ENCODE results near the gene CSF2. TPM values are rescaled to one million over a fixed set of nuclear protein-coding genes. Genes with fewer than 3 reads are reported as not detected.

The CSF2 gene
- total and polyA plus RNA-seq, 2 donors, result not detected

DNA sequence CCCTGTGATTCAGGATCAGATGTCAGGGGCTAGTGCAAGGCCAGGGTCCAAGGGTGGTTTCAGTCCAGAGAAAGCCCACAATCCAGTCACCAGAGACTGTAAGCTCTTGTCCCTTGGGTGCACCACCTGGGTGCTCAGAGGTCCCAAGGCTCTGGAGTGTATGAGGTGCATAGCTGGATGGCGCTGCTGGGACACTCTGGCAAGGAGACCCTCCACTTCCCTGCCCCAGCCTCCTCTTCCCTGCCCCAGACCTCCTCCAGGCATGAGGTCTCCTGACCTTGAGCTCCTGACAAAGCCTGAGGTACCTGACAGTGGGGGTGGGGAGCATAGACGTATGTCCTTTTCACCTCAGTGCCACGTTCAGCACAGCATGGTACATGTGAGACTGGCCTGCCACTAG lies 7.0 kb downstream of the CSF2 start:
- H3K27ac ChIP-seq (ENCODE audit: low read depth), result no peak overlapping the region
- WGBS, result 88% methylated on average over 3 of the region's 3 CpGs
- H3K36me3 ChIP-seq (ENCODE audit: insufficient read depth), result no peaks in the 10 kb centered on the region
- no peak for DNase-seq (ENCODE audit: extremely low spot score)
- H3K4me3 ChIP-seq (ENCODE audit: low read depth, low read length), result no peak overlapping the region
- no peaks in the 10 kb centered on the region for H3K4me1 ChIP-seq (ENCODE audit: insufficient read depth)

DNA sequence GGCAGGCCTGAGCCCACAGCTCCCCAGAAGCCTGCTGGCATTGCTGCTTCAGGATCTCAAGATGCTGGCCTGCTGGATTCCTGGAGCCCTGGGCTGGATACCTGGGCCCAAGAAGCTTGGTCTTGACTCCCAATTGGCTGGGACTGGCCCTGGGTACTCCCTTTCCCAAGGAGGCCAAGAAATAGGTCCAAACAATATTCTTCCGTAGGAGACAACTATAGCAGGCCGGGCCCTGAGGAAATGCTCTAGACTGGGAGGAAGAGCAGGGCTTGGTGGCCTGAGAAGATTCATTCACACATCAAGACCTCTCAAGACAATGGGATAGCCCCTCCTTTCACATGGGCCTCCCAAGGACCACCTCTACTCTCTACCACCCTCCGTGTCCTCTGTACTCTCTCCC lies 7.9 kb downstream of the CSF2 start:
- Histone ChIP-seq H3K4me1 (ENCODE audit: insufficient read depth) (no peaks in the 10 kb centered on the region), H3K4me3 (ENCODE audit: low read depth, low read length) (no peak overlapping the region), H3K27ac (ENCODE audit: low read depth) (no peak overlapping the region), H3K36me3 (ENCODE audit: insufficient read depth) (no peaks in the 10 kb centered on the region)
- DNase-seq (ENCODE audit: extremely low spot score), result no peak
- WGBS, result 95% methylated on average over 3 of the region's 3 CpGs

DNA sequence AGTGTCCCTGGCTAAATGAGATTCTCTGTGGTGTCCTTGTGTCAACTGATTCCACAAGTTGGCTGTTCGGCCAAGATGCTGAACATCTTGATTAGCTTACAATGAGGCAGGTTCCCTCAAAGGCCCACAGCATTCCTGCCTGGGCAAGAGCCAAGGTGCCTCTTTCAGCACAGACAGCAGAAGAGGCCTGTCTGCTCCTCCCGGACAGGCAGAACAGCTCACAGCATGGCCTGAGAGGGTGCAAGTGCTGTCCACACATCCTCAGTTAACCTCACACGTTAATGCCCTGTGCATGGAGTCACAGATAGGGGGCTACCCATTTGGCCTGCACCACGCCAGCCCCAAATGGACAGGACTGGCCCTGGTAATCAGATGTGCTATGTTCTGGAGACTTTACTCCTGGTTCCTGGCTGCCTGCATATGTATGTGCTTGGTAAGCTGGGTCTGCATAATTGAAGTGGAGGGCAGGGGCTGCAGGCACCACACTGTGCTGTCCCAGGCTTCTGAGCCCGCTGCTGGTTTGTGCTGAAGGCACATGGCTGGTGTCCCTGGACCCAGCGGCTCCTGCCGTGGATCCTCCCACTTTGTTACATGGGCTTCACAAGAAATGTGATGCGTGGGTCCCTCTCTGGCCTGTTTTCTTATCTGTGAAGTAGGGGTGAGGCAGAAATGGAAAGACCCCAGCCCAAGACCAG lies 8.9 kb downstream of the CSF2 start:
- H3K4me1 ChIP-seq (ENCODE audit: insufficient read depth), result no peaks in the 10 kb centered on the region
- H3K4me3 ChIP-seq (ENCODE audit: low read depth, low read length), result no peak overlapping the region
- H3K27ac ChIP-seq (ENCODE audit: low read depth), result no peak overlapping the region
- H3K36me3 ChIP-seq (ENCODE audit: insufficient read depth), result no peaks in the 10 kb centered on the region
- DNase-seq (ENCODE audit: extremely low spot score), result no peak
- WGBS, result 89% methylated on average over 8 of the region's 8 CpGs

DNA sequence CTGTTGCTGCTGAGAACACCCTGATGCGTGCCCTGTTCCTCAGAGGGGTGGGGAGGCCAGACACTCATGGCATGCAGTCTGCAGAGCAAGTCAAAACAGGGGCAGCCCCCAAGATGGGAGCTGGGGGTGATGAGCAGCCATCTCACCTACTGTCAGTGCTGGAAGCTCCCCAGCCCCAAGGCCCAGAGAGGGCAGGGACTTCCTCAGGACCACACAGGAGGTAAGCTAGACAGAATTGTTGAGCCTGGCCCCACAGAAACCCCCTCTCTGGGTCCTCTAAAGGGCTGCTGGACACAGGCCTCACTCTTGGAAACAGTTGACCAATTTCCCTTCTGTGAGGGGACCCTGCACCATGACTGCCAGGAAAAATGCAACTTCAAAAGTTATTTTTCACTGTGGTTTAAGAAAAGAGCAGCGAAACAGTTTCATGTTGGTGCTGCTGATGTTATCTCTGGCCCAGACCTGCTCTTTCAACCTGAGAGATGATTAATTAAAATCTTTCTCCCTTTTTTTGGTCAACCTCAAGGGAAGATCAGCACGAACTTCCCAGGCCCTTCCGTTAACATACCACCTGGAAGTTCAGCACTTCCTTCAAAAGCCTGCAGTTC lies 9.6 kb downstream of the CSF2 start:
- Histone ChIP-seq H3K4me3 (ENCODE audit: low read depth, low read length) (no peak overlapping the region), H3K36me3 (ENCODE audit: insufficient read depth) (no peaks in the 10 kb centered on the region), H3K4me1 (ENCODE audit: insufficient read depth) (no peaks in the 10 kb centered on the region), H3K27ac (ENCODE audit: low read depth) (no peak overlapping the region)
- 88% methylated on average over 4 of the region's 4 CpGs for WGBS
- no peak for DNase-seq (ENCODE audit: extremely low spot score)

DNA sequence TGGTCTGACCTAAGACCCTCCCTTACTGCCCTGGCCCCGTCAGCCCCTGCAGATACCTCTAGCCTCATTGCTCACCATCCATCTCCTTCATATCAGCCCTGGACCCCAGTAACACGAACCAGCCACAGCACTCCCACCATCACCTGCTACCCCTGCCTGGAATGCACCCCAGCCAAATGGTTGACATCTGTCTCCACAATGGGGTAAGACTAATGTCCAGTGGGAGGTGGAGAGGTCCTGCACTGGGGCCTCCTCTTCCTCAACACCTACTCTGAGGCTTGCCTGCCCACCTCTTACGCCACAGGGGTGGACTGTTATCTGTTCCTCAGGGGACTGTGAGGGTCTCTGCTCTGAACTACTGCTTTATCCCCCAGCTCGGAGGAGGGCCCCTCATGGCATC lies 12.1 kb downstream of the CSF2 start:
- DNase-seq (ENCODE audit: extremely low spot score), result no peak
- no peaks in the 10 kb centered on the region for H3K36me3 ChIP-seq (ENCODE audit: insufficient read depth)
- no peak overlapping the region for H3K27ac ChIP-seq (ENCODE audit: low read depth)
- no peaks in the 10 kb centered on the region for H3K4me1 ChIP-seq (ENCODE audit: insufficient read depth)
- no peak overlapping the region for H3K4me3 ChIP-seq (ENCODE audit: low read depth, low read length)
- 87% methylated on average over 4 of the region's 4 CpGs for WGBS

DNA sequence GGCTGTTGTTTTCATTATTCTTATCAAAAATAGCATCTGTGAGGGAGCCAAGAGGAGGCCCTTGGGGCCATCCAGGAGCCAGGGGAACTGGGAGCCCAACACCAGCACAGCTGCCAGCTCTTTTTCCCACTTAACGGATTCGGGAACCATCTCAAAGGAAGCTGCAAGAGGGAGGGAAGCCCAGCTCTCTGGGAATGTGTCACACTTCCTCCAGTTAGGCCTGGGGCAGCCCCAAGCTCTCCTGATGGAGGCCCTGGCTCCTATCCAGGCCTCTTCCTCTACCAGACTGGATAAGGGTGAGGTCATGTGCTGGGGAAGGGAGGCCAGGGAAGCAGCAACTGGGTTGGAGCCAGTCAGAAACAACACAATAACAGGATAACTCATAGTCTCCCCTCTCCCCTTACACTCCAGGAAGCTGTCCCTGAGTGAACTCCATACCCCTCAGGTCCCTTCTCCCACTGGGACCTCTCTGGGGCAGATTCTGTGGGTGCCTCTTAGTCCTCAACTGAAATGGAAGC lies 12.7 kb downstream of the CSF2 start:
- no peak overlapping the region for H3K4me3 ChIP-seq (ENCODE audit: low read depth, low read length)
- 31% methylated on average over 2 of the region's 2 CpGs for WGBS
- DNase-seq (ENCODE audit: extremely low spot score), result no peak
- no peak overlapping the region for H3K27ac ChIP-seq (ENCODE audit: low read depth)
- no peaks in the 10 kb centered on the region for H3K4me1 ChIP-seq (ENCODE audit: insufficient read depth)
- no peaks in the 10 kb centered on the region for H3K36me3 ChIP-seq (ENCODE audit: insufficient read depth)

DNA sequence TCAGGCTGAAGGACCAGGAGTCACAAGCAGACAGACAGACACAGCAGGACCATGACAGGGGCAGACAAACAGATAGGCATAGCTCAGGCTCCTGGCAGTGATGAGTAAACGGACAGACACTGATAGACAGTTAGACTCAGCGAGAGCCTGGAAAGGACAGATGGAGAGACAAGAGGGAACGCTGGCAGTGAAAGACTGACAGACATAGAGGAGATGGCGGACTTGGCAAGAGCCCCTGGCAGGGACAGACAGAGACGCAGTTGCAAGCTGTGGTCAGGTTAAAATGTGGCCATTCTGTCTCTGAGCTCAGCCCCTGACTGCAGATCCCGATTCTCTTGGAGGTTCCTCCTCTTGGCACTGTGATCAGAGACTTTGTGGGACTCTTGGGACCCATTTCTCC lies 13.6 kb downstream of the CSF2 start:
- no peaks in the 10 kb centered on the region for H3K36me3 ChIP-seq (ENCODE audit: insufficient read depth)
- no peak for DNase-seq (ENCODE audit: extremely low spot score)
- 87% methylated on average over 6 of the region's 6 CpGs for WGBS
- no peaks in the 10 kb centered on the region for H3K4me1 ChIP-seq (ENCODE audit: insufficient read depth)
- no peak overlapping the region for H3K4me3 ChIP-seq (ENCODE audit: low read depth, low read length)
- no peak overlapping the region for H3K27ac ChIP-seq (ENCODE audit: low read depth)

DNA sequence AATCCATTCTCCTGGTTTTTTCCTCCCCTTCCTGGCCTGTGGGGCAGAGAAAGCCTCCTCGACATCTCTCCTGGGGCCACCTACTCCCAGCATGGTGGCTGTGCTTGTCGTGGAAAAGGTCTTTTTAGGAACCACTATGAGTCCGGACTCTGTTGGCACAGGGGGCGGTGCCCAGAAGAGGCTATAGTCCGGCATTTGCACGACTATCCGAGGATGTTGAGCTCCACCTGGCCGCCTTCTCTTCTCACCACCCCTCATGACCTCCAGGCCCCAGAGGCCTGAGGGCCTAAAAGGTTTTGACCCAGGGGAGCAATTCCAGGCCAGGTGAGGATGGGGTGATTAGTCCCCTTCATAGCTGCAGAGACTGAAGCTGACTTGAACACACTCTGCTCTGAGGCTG lies 14.1 kb downstream of the CSF2 start:
- H3K27ac ChIP-seq (ENCODE audit: low read depth), result no peak overlapping the region
- WGBS, result 84% methylated on average over 8 of the region's 8 CpGs
- H3K4me3 ChIP-seq (ENCODE audit: low read depth, low read length), result no peak overlapping the region
- H3K4me1 ChIP-seq (ENCODE audit: insufficient read depth), result no peaks in the 10 kb centered on the region
- DNase-seq (ENCODE audit: extremely low spot score), result no peak
- no peaks in the 10 kb centered on the region for H3K36me3 ChIP-seq (ENCODE audit: insufficient read depth)

DNA sequence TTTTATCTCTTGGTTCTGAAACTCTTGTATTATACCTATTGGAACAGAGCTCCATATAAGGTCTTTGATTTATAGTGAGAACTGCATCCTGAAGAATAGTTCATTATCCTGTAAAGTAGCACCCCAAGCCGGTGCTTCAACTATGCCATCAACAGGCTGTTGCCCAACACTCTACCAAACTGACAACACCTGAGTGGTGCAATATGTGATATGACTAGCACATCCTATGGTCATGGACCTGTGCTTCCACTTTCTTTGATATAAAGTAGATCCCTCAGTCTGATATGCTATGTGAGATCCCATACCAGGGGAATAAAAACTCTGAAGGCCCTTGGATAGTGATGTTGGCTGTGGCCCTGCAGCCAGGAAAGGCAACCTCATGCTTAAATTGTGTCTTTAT lies 15.8 kb downstream of the CSF2 start:
- no peak for DNase-seq (ENCODE audit: extremely low spot score)
- no peak overlapping the region for H3K27ac ChIP-seq (ENCODE audit: low read depth)
- H3K36me3 ChIP-seq (ENCODE audit: insufficient read depth), result no peaks in the 10 kb centered on the region
- H3K4me1 ChIP-seq (ENCODE audit: insufficient read depth), result no peaks in the 10 kb centered on the region
- no peak overlapping the region for H3K4me3 ChIP-seq (ENCODE audit: low read depth, low read length)
- WGBS, result 87% methylated on average over 1 of the region's 1 CpG

DNA sequence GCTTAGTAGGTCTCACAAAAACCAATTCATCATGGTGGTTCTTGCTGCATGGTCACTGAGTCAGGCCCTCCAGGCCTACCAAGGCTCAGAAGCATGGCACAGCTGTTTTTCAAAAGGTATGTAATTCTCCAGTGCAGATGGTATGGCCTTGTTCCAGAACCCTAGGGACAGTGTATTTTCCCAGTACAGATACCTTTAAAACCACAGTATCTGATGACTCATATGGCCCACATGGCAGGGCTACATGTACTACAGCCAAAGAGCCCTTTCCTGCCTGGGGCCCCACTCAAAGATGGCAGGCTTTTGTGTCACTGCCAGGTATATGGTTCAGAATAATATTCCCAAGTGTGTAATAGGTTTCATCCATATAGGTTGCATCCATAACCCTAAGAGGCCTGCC lies 16.5 kb downstream of the CSF2 start:
- DNase-seq (ENCODE audit: extremely low spot score), result no peak
- H3K27ac ChIP-seq (ENCODE audit: low read depth), result no peak overlapping the region

DNA sequence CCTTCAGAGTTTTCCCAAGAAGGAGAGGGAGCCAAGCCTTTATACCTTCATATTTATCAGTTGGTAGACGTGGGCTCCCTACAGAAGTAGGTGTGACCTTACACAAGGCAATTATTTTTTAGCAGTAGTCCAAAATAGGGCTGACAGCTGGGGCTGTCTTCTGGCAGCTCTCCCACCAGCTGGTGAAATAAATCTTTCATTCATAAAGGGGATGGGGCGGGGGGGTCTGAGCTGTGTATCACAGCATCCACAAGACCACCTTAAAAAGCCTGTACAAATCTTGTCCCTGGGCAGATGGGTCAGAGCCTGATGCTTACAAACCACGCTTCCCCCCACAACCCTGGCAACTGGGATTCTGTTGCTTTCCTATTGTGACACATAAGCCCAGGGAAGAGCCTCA lies 19.7 kb downstream of the CSF2 start:
- DNase-seq (ENCODE audit: extremely low spot score), result no peak
- no peak overlapping the region for H3K4me3 ChIP-seq (ENCODE audit: low read depth, low read length)
- no peaks in the 10 kb centered on the region for H3K36me3 ChIP-seq (ENCODE audit: insufficient read depth)
- 42% methylated on average over 3 of the region's 3 CpGs for WGBS
- H3K27ac ChIP-seq (ENCODE audit: low read depth), result no peak overlapping the region
- H3K4me1 ChIP-seq (ENCODE audit: insufficient read depth), result no peaks in the 10 kb centered on the region

More for the DNA sequence above, 16.5 kb downstream of the CSF2 start:
- no peak overlapping the region for H3K4me3 ChIP-seq (ENCODE audit: low read depth, low read length)
- no peaks in the 10 kb centered on the region for H3K4me1 ChIP-seq (ENCODE audit: insufficient read depth)
- no peaks in the 10 kb centered on the region for H3K36me3 ChIP-seq (ENCODE audit: insufficient read depth)

DNA sequence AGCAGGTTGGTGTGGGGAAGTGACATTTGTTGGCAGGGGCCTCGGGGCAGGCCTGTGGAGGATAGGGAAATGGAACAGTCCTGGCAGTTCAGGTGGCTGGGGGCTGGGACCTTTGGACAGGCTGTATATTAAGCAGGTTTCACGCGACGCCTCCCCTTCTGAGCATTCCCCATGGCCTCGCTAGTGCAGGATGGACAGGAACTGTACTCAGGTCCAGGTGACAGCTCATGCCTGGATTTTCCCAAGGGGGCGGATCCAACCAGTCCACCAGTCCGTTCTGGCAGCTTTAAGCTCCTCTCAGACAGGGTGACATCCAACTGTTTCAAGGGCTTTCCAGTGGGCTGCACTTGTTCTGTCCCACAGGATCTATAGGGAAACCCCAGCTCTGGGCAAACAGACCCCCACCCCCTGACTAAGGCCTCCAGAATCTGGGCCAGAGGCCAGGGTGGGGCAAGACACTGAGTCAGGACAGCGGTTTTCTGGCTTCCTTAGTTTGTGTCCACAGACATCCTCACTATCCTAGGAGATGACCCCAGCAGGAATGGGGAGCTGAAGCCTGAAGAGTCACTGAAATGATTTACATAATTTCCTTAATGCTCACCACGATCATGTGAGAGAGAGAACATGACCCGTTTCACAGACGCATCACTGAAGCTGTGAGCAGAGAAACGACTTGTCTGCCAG lies 20.9 kb downstream of the CSF2 start:
- WGBS, result 68% methylated on average over 12 of the region's 12 CpGs
- Histone ChIP-seq H3K4me1 (ENCODE audit: insufficient read depth) (no peaks in the 10 kb centered on the region), H3K36me3 (ENCODE audit: insufficient read depth) (no peaks in the 10 kb centered on the region), H3K27ac (ENCODE audit: low read depth) (no peak overlapping the region), H3K4me3 (ENCODE audit: low read depth, low read length) (no peak overlapping the region)
- DNase-seq (ENCODE audit: extremely low spot score), result no peak

DNA sequence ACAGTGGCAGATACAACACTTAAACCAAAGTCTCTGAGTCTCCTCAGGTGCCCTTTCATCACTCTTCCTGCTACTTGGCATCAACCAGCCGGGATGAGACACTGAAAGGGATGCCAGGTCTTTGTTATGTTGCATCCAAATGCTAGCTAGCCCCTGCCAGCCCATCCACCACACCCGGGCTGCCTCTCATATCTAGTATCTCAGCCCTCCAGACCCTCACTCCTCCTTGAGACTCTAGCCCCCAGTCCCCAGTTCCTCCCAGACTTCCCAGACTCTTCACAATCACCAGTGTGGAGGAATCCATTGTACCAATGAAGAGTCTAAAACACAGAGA lies 21.5 kb downstream of the CSF2 start:
- WGBS, result 65% methylated on average over 2 of the region's 2 CpGs
- Histone ChIP-seq H3K4me3 (ENCODE audit: low read depth, low read length) (no peak overlapping the region), H3K36me3 (ENCODE audit: insufficient read depth) (no peaks in the 10 kb centered on the region), H3K27ac (ENCODE audit: low read depth) (no peak overlapping the region), H3K4me1 (ENCODE audit: insufficient read depth) (no peaks in the 10 kb centered on the region)
- DNase-seq (ENCODE audit: extremely low spot score), result no peak

DNA sequence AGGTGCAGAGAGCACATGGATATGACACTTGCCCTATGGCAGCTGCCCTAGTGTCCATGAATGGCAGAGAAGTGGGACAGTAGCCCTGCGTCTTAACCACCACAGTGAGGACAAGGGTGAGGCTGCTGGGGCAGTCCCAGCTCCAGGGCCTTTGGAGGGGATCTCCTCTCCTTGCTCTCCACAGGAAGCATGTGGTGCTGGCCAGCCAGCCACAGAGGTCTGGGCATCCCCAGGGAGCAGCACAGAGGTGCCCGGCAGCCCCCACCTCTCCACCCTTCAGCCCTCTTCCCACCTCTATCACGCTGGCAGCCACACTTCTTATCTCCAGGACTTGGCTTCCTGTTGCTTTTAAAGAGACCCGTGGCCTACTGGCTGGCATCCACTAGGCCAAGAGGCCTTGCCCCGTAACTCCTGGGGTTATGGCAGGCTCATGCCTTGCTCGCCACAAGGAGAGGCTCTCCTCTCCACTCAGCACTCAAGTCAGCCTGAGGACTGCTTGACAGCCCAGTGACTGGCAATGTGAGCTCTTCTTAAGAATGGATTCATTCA lies 21.9 kb downstream of the CSF2 start:
- no peak overlapping the region for H3K27ac ChIP-seq (ENCODE audit: low read depth)
- WGBS, result 72% methylated on average over 6 of the region's 6 CpGs
- no peaks in the 10 kb centered on the region for H3K36me3 ChIP-seq (ENCODE audit: insufficient read depth)
- no peak for DNase-seq (ENCODE audit: extremely low spot score)
- H3K4me3 ChIP-seq (ENCODE audit: low read depth, low read length), result no peak overlapping the region
- no peaks in the 10 kb centered on the region for H3K4me1 ChIP-seq (ENCODE audit: insufficient read depth)
